NCI-H69 (cell line): ENCODE results near the gene SFXN5.
A peak's percentile ranks its signal among the peaks of the same experiment; 100 is the strongest.
"Not testable (repeated sequence)": the region's sequence is repeated elsewhere in the genome, so short reads cannot be mapped to it uniquely, and the experiment has no call there.

Source experiments
- DNase-seq: peaks from one replicate; lab custom pipeline; 2025; lab: John Stamatoyannopoulos, UW

The SFXN5 gene

DNA sequence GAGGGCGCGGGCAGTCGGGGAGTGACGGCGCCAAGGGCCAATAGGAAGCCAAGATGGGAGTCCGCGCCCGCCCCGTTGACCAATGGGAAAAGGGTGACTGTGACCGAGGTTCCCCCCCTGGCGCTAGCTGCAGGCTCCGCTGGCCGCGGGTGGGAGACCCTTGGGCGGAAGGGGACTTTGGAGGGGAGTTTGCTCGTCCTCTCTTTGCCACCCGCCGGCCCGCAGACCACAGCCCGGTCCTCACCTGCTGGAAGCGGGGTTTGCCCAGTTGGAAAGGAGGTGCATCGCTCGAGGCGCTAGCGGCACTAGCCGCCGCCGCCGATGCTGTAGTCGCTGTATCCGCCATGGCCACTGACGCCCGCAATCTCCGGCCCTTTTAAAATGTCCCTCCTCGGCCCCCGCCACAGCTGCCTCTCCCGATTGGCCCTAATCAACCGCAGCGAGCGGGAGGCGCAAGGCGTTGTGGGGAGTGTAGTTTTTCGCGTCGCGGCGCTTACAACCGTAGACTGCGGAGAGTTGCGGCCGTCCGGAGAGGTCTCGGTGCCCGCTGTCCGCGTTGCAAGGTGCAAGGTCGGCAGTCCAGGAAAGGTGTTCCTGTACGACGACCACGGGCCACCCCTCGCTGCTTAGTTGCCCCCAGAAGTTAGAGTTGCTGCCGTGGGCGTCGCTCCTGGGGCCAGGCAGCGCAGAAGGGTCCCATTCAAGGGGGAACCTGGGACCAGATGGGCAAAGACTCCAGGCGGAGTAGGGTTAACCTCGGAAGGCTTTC is at the start of gene SFXN5:
Gene SFXN5 (minus strand): TSS at position 353 of the 769 bp plus-strand sequence. CDS start 7 bp downstream, at position 346.
- peak; percentile 93 for DNase-seq

GRCh38 chr2:73119611-73120239 is 48.2 kb upstream of the SFXN5 start:
- DNase-seq: not testable (repeated sequence)

- DNase-seq: no peak
These were observed 45.9 kb upstream of the SFXN5 start for GRCh38 chr2:73117441-73117840.

DNA sequence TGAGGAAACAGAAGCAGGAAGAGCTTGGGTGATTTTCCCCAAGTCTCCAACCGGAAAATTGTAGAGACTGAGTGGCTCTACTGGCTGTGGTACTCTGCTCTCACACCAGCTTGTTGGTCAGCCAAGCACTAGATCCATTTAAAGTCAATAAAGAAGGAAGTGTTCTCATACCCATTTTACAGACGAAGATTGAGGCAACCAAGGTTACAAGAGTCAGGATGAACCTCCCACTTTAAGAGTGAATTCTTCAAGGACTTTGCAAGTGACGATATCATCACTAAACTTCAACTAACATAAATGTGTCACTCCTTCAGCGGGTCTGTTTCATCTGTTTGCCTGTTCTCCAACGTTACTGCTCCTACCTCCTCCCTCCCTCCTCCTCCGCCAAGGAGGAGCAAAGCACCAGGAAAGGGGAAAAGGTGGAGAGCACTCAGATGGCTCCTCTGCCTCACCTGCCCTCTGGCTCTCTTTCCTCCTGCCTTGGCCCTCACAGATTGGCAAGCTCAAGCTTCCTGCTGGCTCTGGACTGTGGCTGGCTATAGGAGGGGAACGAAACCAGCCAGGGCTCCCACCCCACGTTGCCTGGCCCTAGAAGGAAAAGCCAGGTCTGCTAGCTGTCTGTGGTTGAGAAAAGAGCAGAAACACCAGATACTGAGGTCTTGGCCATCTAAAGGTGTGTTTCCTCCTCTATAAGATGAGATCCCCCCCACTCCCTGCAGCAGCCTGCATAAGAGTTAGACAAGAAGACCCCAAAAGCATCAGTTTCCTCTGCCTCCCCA is 44.9 kb upstream of the SFXN5 start:
- no peak for DNase-seq

DNA sequence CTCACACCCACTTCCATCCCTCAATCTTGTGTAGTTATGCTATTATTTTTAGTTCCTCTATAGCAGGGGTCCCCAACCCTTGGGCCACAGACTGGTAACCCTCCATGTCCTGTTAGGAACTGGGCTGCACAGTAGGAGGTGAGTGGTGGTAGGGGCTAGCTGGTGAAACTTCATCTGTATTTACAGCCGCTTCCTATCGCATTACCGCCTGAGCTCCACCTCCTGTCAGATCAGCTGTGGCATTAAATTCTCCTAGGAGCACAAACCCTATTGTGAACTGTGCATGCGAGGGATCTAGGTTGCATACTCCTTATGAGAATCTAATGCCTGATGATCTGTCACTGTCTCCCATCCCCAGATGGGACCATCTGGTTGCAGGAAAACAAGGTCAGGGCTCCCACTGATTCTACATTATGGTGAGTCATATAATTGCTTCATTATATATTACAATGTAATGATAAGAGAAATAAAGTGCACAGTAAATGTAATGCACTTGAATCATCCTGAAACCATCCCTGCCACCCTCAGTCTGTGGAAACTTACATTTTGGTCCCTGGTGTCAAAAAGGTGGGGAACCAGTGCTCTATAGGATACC is 42.9 kb upstream of the SFXN5 start:
- peak; percentile 6 for DNase-seq

GRCh38 chr2:73112913-73113854 is 41.7 kb upstream of the SFXN5 start, which contains the start of gene RAB11FIP5:
RAB11FIP5 (minus strand) TSS chr2:73112948; CDS start chr2:73112777, 171 bp downstream.
- DNase-seq: peak; percentile 61

DNA sequence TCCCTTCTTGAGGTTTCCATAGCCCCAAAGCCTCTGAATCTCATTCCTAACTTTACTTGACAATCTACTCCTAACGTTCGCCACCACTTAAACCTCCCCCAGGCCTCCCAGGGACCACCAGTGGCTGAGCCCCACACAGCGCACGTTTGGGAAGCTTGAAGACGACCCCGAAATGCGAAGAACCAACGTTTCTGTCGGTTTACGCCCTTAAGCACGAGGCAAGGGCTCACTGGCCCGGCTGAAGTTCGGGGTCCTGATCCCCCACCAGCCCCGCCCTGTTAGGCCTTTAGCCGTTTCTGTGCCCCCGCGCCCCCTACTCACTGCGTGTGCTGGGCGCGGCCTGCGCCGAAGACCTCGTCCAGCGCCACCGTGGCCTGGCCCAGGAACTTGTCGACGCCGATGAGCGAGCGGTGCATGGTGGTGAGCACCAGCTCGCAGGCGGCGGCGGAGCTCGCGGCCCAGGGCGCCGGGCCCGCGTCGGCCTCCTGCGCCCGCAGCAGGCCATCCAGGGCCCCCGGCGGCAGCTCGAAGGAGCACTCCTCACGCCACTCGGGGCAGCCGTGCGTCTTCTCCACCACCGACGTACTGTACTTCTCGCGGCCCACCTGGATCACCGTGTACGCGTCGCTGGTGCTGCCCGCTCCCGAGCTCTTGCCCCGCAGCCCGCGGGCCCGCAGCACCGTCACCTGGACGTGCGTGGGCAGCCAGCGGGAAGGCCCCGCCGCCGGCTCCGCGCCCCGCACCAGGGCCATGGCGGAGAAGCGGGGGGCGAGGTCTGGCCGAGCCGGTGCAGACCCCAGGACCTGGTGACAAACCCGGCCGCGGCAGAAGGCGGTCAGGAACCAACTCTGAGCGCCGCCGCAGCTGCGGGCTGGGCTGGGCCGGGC is 40.8 kb upstream of the SFXN5 start:
- DNase-seq: peak; percentile 19

DNA sequence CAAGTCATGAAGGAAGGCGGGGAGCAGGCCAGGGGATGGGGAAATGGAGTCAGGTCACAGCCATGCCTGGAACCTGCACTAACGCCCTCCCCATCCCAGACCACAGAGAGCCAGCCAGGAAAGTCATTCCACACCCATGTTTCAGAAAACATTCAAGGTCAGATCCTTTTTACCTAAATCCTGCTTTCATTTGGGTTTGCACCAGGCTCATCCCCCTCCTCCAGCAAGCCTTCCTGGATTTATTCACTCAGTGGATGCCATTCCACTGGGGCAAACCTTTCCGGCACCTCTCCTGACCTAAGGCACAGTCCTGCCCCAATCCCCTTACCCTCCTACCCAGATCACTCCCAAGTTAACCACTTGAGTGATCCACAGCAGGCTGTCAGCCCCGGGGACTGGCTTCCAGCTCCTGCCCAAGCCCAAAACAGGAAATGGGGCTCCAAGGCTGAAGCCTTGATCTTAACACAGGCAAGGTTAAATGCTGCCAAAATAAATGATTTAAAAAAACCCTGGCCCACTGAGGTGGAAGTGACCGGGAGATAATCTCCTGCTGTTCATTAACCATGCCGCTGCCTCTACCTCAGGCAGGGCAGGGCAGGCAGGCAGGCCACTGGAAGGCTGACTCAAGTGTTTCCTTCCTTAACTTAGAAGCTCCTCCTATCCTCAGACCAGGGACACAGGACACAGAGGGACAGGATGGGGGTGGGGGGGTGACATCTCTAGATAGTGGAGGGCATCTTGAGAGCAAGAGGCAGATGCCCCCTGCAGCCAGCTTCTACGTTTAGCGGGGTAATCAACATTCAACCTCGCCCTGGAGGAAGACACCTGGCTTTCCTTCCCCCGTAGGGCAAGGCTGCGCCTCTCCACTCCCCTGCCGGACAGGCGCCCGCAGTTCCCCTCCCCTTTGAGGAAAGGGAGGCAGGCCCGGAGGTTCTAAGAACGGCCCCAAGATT is 39.8 kb upstream of the SFXN5 start:
- DNase-seq: peak; percentile 9

DNA sequence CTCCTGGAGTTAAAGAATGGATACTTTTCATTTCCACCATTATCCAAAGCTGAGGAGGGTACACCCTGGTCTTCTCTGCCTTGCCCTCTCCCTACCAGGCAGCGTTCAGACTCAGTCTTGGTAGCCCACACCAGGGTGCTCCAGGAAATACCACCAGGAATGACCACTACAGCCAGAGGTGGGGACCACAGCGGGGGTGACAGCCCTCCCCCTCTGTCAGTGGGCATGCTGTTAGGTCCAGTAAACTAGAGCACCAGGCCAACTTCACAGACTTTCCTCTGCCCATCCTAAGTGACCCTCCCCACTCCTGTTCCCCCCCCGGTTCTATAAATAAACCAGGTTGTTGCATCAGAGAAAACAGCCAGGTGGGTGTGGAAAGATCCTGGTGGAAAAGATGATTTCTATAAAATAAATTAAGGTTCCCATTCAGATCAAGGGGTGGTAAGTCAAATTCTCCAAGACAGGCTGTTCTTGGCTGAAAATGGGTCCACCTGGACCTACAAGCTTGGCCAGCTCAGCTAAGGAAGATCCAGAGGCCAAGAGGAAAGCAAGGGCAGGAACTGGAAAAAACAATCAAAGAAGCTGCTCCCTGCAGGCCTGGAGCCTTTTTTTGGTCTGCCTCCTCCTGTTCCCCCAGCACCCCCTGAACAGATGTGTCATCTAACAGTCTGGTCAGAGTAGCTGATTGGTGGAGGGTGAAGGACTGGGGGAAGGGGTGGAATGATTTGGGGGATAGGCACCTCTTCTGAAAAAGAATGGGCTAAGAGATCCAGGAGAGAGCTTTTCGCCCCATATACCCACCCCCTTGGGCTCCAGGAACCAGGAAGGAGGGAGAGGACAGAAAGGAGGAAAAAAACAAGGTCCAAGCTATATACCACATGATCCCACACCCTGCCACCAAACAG is 38.9 kb upstream of the SFXN5 start:
- no peak for DNase-seq

GRCh38 chr2:73109431-73110167 is 38.1 kb upstream of the SFXN5 start:
- DNase-seq: no peak

DNA sequence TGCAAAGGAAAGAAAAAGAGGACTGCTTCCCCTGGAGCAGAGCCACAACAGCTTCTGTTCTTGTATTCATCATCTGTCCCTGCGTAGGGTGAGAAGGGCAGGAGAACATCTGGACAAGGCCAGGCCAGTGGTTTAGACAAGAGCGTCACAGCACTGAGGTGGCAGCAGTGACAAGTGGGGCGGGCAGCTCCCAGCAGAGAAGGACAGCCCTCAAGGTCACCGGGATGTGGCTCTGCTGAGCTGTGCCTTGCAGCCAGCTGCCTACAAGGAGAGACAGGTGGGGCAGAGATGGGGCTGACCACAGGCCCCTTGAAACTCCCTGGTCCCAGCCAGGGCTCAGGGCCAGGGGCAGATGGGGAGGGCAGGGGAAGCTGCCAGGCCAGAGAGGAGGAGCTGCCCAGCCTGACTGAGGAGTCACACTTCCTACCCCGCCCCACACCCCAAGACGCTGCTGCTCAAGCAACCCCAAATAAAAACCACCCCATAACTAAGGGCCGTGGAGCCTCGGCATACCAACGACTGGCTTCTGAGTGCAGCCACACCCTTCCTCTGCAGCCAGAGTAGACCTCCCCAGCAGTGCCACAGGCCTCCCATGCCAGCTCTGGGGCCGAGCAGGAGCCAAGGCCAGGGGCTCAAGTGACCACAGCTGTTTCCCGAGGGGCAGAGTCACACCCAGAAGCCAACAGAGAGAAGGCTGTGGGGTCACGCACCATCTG is 35.9 kb upstream of the SFXN5 start:
- no peak for DNase-seq

DNA sequence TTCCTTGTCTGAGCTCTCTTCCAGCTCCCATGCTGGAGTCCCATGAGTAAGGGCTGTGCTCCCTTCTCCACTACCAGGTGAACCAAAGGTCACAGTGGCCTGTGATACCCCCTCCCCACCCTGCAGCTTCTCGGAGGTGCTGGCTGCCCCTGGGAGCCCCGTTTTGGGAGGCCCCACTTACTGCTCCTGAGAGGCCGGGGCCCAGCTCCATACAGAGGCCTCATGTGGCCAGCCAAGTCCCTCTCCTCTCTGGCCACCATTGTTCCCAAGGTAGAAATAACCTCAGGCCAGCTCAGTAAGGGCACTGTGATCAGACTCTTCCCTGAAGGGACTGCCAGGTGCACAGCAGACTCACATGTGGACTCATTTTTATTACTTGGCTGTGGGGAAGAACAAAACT is 35.3 kb upstream of the SFXN5 start:
- no peak for DNase-seq

GRCh38 chr2:73105511-73105971 is 34.0 kb upstream of the SFXN5 start:
- DNase-seq: no peak

DNA sequence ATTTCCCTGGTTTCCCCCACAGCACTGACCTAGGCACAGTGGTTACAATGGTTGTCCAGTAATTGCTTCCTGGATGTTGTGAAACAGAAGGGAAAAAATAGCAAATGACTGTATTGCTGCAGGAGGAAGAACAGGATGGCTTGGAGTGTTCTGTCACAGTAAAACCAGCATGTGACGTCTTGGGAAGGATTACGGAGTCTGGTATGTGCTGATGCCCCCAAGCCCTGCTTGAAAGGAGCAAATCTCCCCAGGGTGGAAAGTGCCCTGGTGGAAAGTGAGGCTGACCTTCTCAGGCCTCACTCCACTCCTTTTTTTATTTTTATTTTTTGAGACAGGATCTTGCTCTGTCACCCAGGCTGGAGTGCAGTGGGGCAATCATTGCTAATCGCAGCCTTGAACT is 33.4 kb upstream of the SFXN5 start:
- DNase-seq: no peak

DNA sequence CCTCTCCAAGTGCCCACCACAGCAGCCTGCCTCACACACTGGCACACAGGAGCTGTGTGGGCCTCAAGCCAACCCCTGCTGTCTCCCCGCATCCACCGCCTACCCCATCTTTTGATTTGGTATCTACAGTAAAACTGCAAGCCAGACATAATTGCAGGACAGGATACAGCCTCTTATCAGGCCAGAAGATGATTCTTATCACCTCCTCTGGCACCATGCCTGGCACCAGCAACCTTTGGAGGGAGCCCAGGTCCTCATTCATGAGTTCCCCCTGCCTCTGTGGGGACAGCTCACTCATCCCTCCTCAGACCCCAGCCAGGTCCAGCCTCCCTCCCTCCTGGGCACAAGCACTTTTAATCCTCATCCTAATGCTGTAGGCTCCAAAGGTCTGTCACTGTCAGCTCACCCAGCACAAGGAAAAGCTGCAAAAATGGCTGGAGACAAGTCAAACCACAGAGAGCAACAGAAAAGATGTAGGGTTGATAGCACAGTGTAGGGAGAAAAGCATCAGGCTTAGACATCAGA is 31.6 kb upstream of the SFXN5 start:
- DNase-seq: no peak

DNA sequence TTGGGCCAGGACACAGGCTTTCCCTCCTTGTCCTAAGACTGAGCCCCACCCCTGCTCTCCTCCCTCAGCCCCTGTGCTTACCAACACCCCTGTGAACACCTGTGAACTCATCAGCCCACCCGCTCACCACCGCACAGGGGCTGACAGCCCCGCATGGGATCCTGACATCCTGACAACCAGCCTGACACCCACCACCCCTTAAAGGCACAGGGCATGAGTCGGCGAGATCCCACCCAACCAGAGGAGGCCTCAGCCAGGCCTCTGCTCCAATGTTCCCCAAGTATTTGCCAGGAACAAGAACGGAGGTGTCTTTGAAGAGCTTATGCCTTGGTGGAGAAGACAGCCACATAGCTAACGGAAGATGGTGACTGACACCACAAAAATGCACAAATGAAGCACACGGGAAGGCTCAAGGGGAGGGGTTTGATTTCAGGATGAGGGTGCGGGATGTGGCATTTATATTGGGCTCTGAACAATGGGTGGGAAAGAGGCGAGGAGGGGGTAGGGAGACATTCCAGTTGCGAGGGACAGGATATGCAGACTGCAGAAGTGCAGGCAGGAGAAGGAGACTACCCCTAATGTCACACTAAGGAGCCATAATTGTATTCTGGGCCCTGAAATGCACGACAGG is 30.2 kb upstream of the SFXN5 start:
- DNase-seq: no peak
